ENCODE data around the gene SNAP91. TPM values are rescaled to one million over a fixed set of nuclear protein-coding genes. Genes with fewer than 3 reads are reported as not detected.
A peak's percentile ranks its signal among the peaks of the same experiment; 100 is the strongest.

SNAP91 gene
- total RNA-seq, 1 experiment from 2014 or later: 0.70 TPM

- H3K4me3 Mint-ChIP-seq: peak overlapping the region; percentile 87
- H3K4me1 Mint-ChIP-seq: peaks cover 20% of the 10 kb centered on the region
- ChIA-PET CTCF (interaction anchor here (1.1 to 6.8 kb wide), 6 partner anchors 25 to 445 kb away, joined by 5 to 47 read pairs (median 16); partner anchors contain the start of gene UBE3D), POLR2A (interaction anchor here (1.5 kb wide), 1 partner anchor 80 kb away, joined by 3 read pairs; no protein-coding TSS in a partner anchor)
- no peak overlapping the region for H3K27ac Mint-ChIP-seq
- H3K9me3 Mint-ChIP-seq: no peaks in the 10 kb centered on the region
- ATAC-seq (no peak), DNase-seq (ENCODE audit: low spot score) (no peak)
- TF ChIP-seq FOXJ3 (CRISPR knock-in tag; IDR thresholded peaks at IDR 0.05; ENCODE audit: borderline replicate concordance) (no peak), JAZF1 (CRISPR knock-in tag; IDR thresholded peaks at IDR 0.05) (no peak), PRRX2 (CRISPR knock-in tag; IDR thresholded peaks at IDR 0.05) (no peak), NFATC4 (CRISPR knock-in tag; IDR thresholded peaks at IDR 0.05) (no peak), ELF4 (CRISPR knock-in tag; IDR thresholded peaks at IDR 0.05; ENCODE audit: low read depth) (no peak), RORB (CRISPR knock-in tag; IDR thresholded peaks at IDR 0.05) (no peak), ZNF121 (CRISPR knock-in tag; IDR thresholded peaks at IDR 0.05) (no peak), ZBTB43 (CRISPR knock-in tag; IDR thresholded peaks at IDR 0.05) (no peak), IRF2 (CRISPR knock-in tag; IDR thresholded peaks at IDR 0.05; ENCODE audit: borderline replicate concordance, low read depth) (no peak), ZSCAN18 (CRISPR knock-in tag; IDR thresholded peaks at IDR 0.05) (no peak), ZNF512 (CRISPR knock-in tag; IDR thresholded peaks at IDR 0.05; ENCODE audit: borderline replicate concordance) (no peak), ZNF263 (CRISPR knock-in tag; IDR thresholded peaks at IDR 0.05; ENCODE audit: low read depth) (no peak), NR3C1 (CRISPR knock-in tag; conservative IDR thresholded peaks at IDR 0.05; ENCODE audit: low read depth) (no peak), CDX4 (CRISPR knock-in tag; IDR thresholded peaks at IDR 0.05; ENCODE audit: borderline replicate concordance) (no peak), ARID4B (CRISPR knock-in tag; IDR thresholded peaks at IDR 0.05; ENCODE audit: borderline replicate concordance) (no peak), MYBL2 (CRISPR knock-in tag; IDR thresholded peaks at IDR 0.05) (no peak), HMGA2 (CRISPR knock-in tag; IDR thresholded peaks at IDR 0.05) (no peak), RELA (CRISPR knock-in tag; IDR thresholded peaks at IDR 0.05; ENCODE audit: borderline replicate concordance) (no peak)
- H3K36me3 Mint-ChIP-seq: no peaks in the 10 kb centered on the region
- H3K27me3 Mint-ChIP-seq (ENCODE audit: low read depth): peaks cover 3% of the 10 kb centered on the region; the same call in 1 of the 2 replicates
Measured at GRCh38 chr6:83511266-83511665, 197.6 kb downstream of the SNAP91 start.
